DOHH2 (cell line): ENCODE data around the gene ATAT1.

Experiments used
- H3F3A ChIP-seq: fragments of 200-600 bp; sonication (generic), shearing (Covaris generic); 2 replicates; pipeline ENCODE4 v1.6.0; 2016; ENCODE audit warnings: antibody characterized with exemption, mild to moderate bottlenecking; ENCODE audit not compliant: control insufficient read depth, insufficient read depth
- H3K27ac ChIP-seq: fragments of 200-600 bp; sonication (generic); 2 replicates; pipeline ENCODE4 v1.5.1; 2014; ENCODE audit warnings: low read depth, mild to moderate bottlenecking, low read length, moderate library complexity
- H3K27me3 ChIP-seq: fragments of 200-600 bp; sonication (generic); 2 replicates; pipeline ENCODE4 v1.6.1; 2014; ENCODE audit warnings: mild to moderate bottlenecking, low read length, mixed read lengths; ENCODE audit not compliant: control insufficient read depth
- H3K36me3 ChIP-seq: fragments of 200-600 bp; sonication (generic); 2 replicates; pipeline ENCODE4 v1.6.1; 2014; ENCODE audit warnings: mild to moderate bottlenecking, low read length, moderate library complexity, mixed read lengths; ENCODE audit not compliant: control insufficient read depth
- H3K4me1 ChIP-seq: fragments of 200-600 bp; sonication (generic); 2 replicates; pipeline ENCODE4 v1.6.1; 2014; ENCODE audit warnings: mild to moderate bottlenecking, low read length, mixed read lengths; ENCODE audit not compliant: control insufficient read depth
- H3K4me2 ChIP-seq: fragments of 200-600 bp; sonication (generic); 2 replicates; pipeline ENCODE4 v1.6.0; 2014; ENCODE audit warnings: mild to moderate bottlenecking, low read length, moderate library complexity
- H3K4me3 ChIP-seq: fragments of 200-600 bp; sonication (generic); 2 replicates; pipeline ENCODE4 v1.5.1; 2014; ENCODE audit warnings: mild to moderate bottlenecking, low read length, mixed read lengths
- H3K79me2 ChIP-seq: fragments of 200-600 bp; sonication (generic); 2 replicates; pipeline ENCODE4 v1.6.1; 2014; ENCODE audit warnings: mild to moderate bottlenecking, low read length, mixed read lengths; ENCODE audit not compliant: control insufficient read depth
- H3K9me2 ChIP-seq: fragments of 200-600 bp; sonication (generic); replicated peaks from 2 replicates; pipeline ENCODE4 v1.6.1; 2014; ENCODE audit warnings: mild to moderate bottlenecking, low read length, mixed read lengths; ENCODE audit not compliant: control insufficient read depth
- H3K9me3 ChIP-seq: fragments of 200-600 bp; sonication (generic); 2 replicates; pipeline ENCODE4 v1.6.1; 2014; ENCODE audit warnings: antibody characterized with exemption, low read length, mixed read lengths; ENCODE audit not compliant: control insufficient read depth, insufficient read depth
- H4K20me1 ChIP-seq: fragments of 200-600 bp; sonication (generic); 2 replicates; pipeline ENCODE4 v1.6.0; 2014; ENCODE audit warnings: low read depth, mild to moderate bottlenecking, antibody characterized with exemption, low read length, moderate library complexity; ENCODE audit not compliant: control insufficient read depth, insufficient read depth
- CTCF ChIP-seq: fragments of 200-600 bp; sonication (generic); IDR thresholded peaks from one replicate; pipeline ENCODE4 v1.5.1; 2014; ENCODE audit warnings: antibody characterized with exemption, mild to moderate bottlenecking, low read depth, low read length; ENCODE audit not compliant: poor library complexity, severe bottlenecking
- EZH2phosphoT487 ChIP-seq: fragments of 200-600 bp; sonication (generic); IDR thresholded peaks from 2 replicates; pipeline ENCODE4 v1.6.1; 2017; ENCODE audit warnings: borderline replicate concordance, mild to moderate bottlenecking, antibody characterized with exemption, low read length, moderate library complexity, mixed read lengths

The ATAT1 gene

GRCh38 chr6:30679765-30680535 is 53.3 kb downstream of the ATAT1 start:
- H3K4me3 ChIP-seq: peak overlapping the region; percentile 88
- H3F3A ChIP-seq: peaks cover 61% of the 10 kb centered on the region
- H3K79me2 ChIP-seq: peaks cover 69% of the 10 kb centered on the region
- peaks cover 89% of the 10 kb centered on the region for H3K36me3 ChIP-seq
- H4K20me1 ChIP-seq: peaks cover 11% of the 10 kb centered on the region
- H3K27me3 ChIP-seq: no peaks in the 10 kb centered on the region
- no peaks in the 10 kb centered on the region for H3K9me2 ChIP-seq
- H3K4me2 ChIP-seq: peak overlapping the region; percentile 82
- H3K27ac ChIP-seq: peak overlapping the region; percentile 90
- H3K4me1 ChIP-seq: peaks cover 37% of the 10 kb centered on the region
- no peaks in the 10 kb centered on the region for H3K9me3 ChIP-seq
- TF ChIP-seq EZH2phosphoT487 (no peak), CTCF (no peak)

GRCh38 chr6:30681766-30682142 is 55.1 kb downstream of the ATAT1 start:
- peak overlapping the region; percentile 90 for H3K27ac ChIP-seq
- no peaks in the 10 kb centered on the region for H3K27me3 ChIP-seq
- peaks cover 94% of the 10 kb centered on the region for H3K36me3 ChIP-seq
- peaks cover 33% of the 10 kb centered on the region for H3K4me1 ChIP-seq
- TF ChIP-seq EZH2phosphoT487: no peak
- TF ChIP-seq CTCF: no peak
- peaks cover 51% of the 10 kb centered on the region for H3F3A ChIP-seq
- peaks cover 87% of the 10 kb centered on the region for H3K79me2 ChIP-seq
- no peaks in the 10 kb centered on the region for H3K9me2 ChIP-seq
- peaks cover 11% of the 10 kb centered on the region for H4K20me1 ChIP-seq
- H3K4me2 ChIP-seq: peak overlapping the region; percentile 82
- no peaks in the 10 kb centered on the region for H3K9me3 ChIP-seq
- peak overlapping the region; percentile 88 for H3K4me3 ChIP-seq

GRCh38 chr6:30682143-30683117 is 55.8 kb downstream of the ATAT1 start:
- H3K36me3 ChIP-seq: peaks cover 89% of the 10 kb centered on the region
- H3F3A ChIP-seq: peaks cover 46% of the 10 kb centered on the region
- peak overlapping the region; percentile 82 for H3K4me2 ChIP-seq
- H3K27me3 ChIP-seq: no peaks in the 10 kb centered on the region
- no peak for TF ChIP-seq EZH2phosphoT487
- TF ChIP-seq CTCF: no peak
- H3K9me3 ChIP-seq: no peaks in the 10 kb centered on the region
- H3K4me1 ChIP-seq: peaks cover 33% of the 10 kb centered on the region
- H3K79me2 ChIP-seq: peaks cover 89% of the 10 kb centered on the region
- H3K27ac ChIP-seq: peak overlapping the region; percentile 90
- no peaks in the 10 kb centered on the region for H3K9me2 ChIP-seq
- peaks cover 11% of the 10 kb centered on the region for H4K20me1 ChIP-seq
- H3K4me3 ChIP-seq: peak overlapping the region; percentile 88
